Measurements from ENCODE around the gene U2SURP. TPM values are rescaled to one million over a fixed set of nuclear protein-coding genes. Genes with fewer than 3 reads are reported as not detected.

The U2SURP gene
- total and polyA plus RNA-seq, 2 experiments from 2014 or later = 41.5 to 71.4 TPM

- Histone ChIP-seq H3K27ac (no peak overlapping the region), H2AFZ (no peak overlapping the region)
- WGBS (ENCODE audit: low lambda C conversion rate, missing lambda C conversion rate) = 90% methylated on average over 4 of the region's 4 CpGs
Measured at GRCh38 chr3:142968319-142969025, 32.9 kb upstream of the U2SURP start.

GRCh38 chr3:142971431-142971830, 29.9 kb upstream of the U2SURP start:
- Histone ChIP-seq H3K9me2 (replicated peaks; ENCODE audit: insufficient read depth) (no peaks in the 10 kb centered on the region), H3K4me1 (ENCODE audit: insufficient read depth) (no peaks in the 10 kb centered on the region), H3K27ac (no peak overlapping the region), H3K27me3 (peaks cover 18% of the 10 kb centered on the region), H3K4me2 (no peak overlapping the region), H4K20me1 (ENCODE audit: insufficient read depth, poor library complexity, severe bottlenecking) (no peaks in the 10 kb centered on the region), H2AFZ (no peak overlapping the region), H3K9me3 (ENCODE audit: low read depth) (no peaks in the 10 kb centered on the region), H3K36me3 (replicated peaks; ENCODE audit: insufficient read depth, low read depth) (no peaks in the 10 kb centered on the region), H3K79me2 (no peaks in the 10 kb centered on the region), H3K4me3 (no peak overlapping the region)
- WGBS (ENCODE audit: low lambda C conversion rate, missing lambda C conversion rate) = 90% methylated on average over 3 of the region's 3 CpGs
- no peak for DNase-seq (ENCODE audit: low spot score)
- no peak for TF ChIP-seq EZH2phosphoT487 (IDR thresholded peaks at IDR 0.05; ENCODE audit: low read depth, severe bottlenecking, unreplicated experiment)
- TF ChIP-seq CTCF (IDR thresholded peaks at IDR 0.05; ENCODE audit: poor library complexity) = no peak
- TF ChIP-seq EZH2 (IDR thresholded peaks at IDR 0.05; ENCODE audit: borderline replicate concordance) = no peak

More at GRCh38 chr3:142968319-142969025, 32.9 kb upstream of the U2SURP start:
- H3K4me3 ChIP-seq = no peak overlapping the region
- no peaks in the 10 kb centered on the region for H3K9me3 ChIP-seq (ENCODE audit: low read depth)
- no peaks in the 10 kb centered on the region for H3K36me3 ChIP-seq (replicated peaks; ENCODE audit: insufficient read depth, low read depth)
- TF ChIP-seq CTCF (IDR thresholded peaks at IDR 0.05; ENCODE audit: poor library complexity) (no peak), EZH2phosphoT487 (IDR thresholded peaks at IDR 0.05; ENCODE audit: low read depth, severe bottlenecking, unreplicated experiment) (no peak), EZH2 (IDR thresholded peaks at IDR 0.05; ENCODE audit: borderline replicate concordance) (no peak)
- H3K79me2 ChIP-seq = no peaks in the 10 kb centered on the region
- DNase-seq (ENCODE audit: low spot score) = no peak
- H3K27me3 ChIP-seq = peaks cover 41% of the 10 kb centered on the region
- H4K20me1 ChIP-seq (ENCODE audit: insufficient read depth, poor library complexity, severe bottlenecking) = no peaks in the 10 kb centered on the region
- no peaks in the 10 kb centered on the region for H3K4me1 ChIP-seq (ENCODE audit: insufficient read depth)
- H3K9me2 ChIP-seq (replicated peaks; ENCODE audit: insufficient read depth) = no peaks in the 10 kb centered on the region
- no peak overlapping the region for H3K4me2 ChIP-seq

GRCh38 chr3:142972092-142972753, 29.1 kb upstream of the U2SURP start:
- Histone ChIP-seq H3K4me1 (ENCODE audit: insufficient read depth) (no peaks in the 10 kb centered on the region), H3K27me3 (peaks cover 12% of the 10 kb centered on the region), H4K20me1 (ENCODE audit: insufficient read depth, poor library complexity, severe bottlenecking) (no peaks in the 10 kb centered on the region), H3K4me3 (no peak overlapping the region), H2AFZ (no peak overlapping the region), H3K9me2 (replicated peaks; ENCODE audit: insufficient read depth) (no peaks in the 10 kb centered on the region), H3K36me3 (replicated peaks; ENCODE audit: insufficient read depth, low read depth) (no peaks in the 10 kb centered on the region), H3K79me2 (no peaks in the 10 kb centered on the region), H3K9me3 (ENCODE audit: low read depth) (no peaks in the 10 kb centered on the region), H3K27ac (no peak overlapping the region), H3K4me2 (no peak overlapping the region)
- 73% methylated on average over 7 of the region's 7 CpGs for WGBS (ENCODE audit: low lambda C conversion rate, missing lambda C conversion rate)
- no peak for TF ChIP-seq EZH2phosphoT487 (IDR thresholded peaks at IDR 0.05; ENCODE audit: low read depth, severe bottlenecking, unreplicated experiment)
- TF ChIP-seq EZH2 (IDR thresholded peaks at IDR 0.05; ENCODE audit: borderline replicate concordance) = no peak
- TF ChIP-seq CTCF (IDR thresholded peaks at IDR 0.05; ENCODE audit: poor library complexity) = no peak
- DNase-seq (ENCODE audit: low spot score) = no peak

Measured in hepatocyte (in vitro differentiated cells).